DMS79 (cell line): ENCODE data around the gene ANKRD11.
"Not testable (repeated sequence)": the region's sequence is repeated elsewhere in the genome, so short reads cannot be mapped to it uniquely, and the experiment has no call there.

ENCODE experiments used
- DNase-seq: peaks from one replicate; lab custom pipeline; 2025; lab: John Stamatoyannopoulos, UW

Gene ANKRD11

GRCh38 chr16:89314854-89315253 lies 175.5 kb downstream of the ANKRD11 start:
- DNase-seq = no peak

GRCh38 chr16:89314357-89314756 lies 176.0 kb downstream of the ANKRD11 start:
- DNase-seq = no peak

GRCh38 chr16:89313583-89313982 lies 176.8 kb downstream of the ANKRD11 start:
- peak; percentile 37 for DNase-seq

- no peak for DNase-seq
Measured at GRCh38 chr16:89312598-89313299, 177.6 kb downstream of the ANKRD11 start.

GRCh38 chr16:89312194-89312593 lies 178.2 kb downstream of the ANKRD11 start:
- no peak for DNase-seq

- DNase-seq = no peak
Measured at GRCh38 chr16:89311636-89312035, 178.7 kb downstream of the ANKRD11 start.

GRCh38 chr16:89309438-89310122 lies 180.8 kb downstream of the ANKRD11 start:
- DNase-seq = no peak

GRCh38 chr16:89308391-89309333 lies 181.7 kb downstream of the ANKRD11 start:
- no peak for DNase-seq

GRCh38 chr16:89307421-89307805 lies 182.9 kb downstream of the ANKRD11 start:
- no peak for DNase-seq

- not testable (repeated sequence) for DNase-seq
Measured at GRCh38 chr16:89306457-89307420, 183.6 kb downstream of the ANKRD11 start.

GRCh38 chr16:89304941-89305705 lies 185.2 kb downstream of the ANKRD11 start:
- DNase-seq = no peak

- DNase-seq = no peak
Measured at GRCh38 chr16:89304181-89304851, 186.0 kb downstream of the ANKRD11 start.

- DNase-seq = no peak
Measured at GRCh38 chr16:89303617-89304016, 186.7 kb downstream of the ANKRD11 start.

- DNase-seq = no peak
Measured at GRCh38 chr16:89300976-89301360, 189.4 kb downstream of the ANKRD11 start.

GRCh38 chr16:89300311-89300975 lies 189.9 kb downstream of the ANKRD11 start:
- no peak for DNase-seq

- DNase-seq = not testable (repeated sequence)
Measured at GRCh38 chr16:89299357-89300111, 190.8 kb downstream of the ANKRD11 start.

- no peak for DNase-seq
Measured at GRCh38 chr16:89298623-89299225, 191.6 kb downstream of the ANKRD11 start.

GRCh38 chr16:89297910-89298545 lies 192.3 kb downstream of the ANKRD11 start:
- no peak for DNase-seq
